22Rv1 (cell line): ENCODE results near the gene CNTNAP4.

Experiments used
- CTCF ChIP-seq: fragments of 450-650 bp; IDR thresholded peaks from 2 replicates; pipeline ENCODE4 v1.5.1; 2017; ENCODE audit warnings: mild to moderate bottlenecking
- ZFX ChIP-seq: fragments of 450-650 bp; IDR thresholded peaks from 2 replicates; pipeline ENCODE4 v1.6.1; 2017; ENCODE audit warnings: antibody characterized with exemption, borderline replicate concordance

GRCh38 chr16:76464955-76465620, 187.9 kb downstream of the CNTNAP4 start:
- TF ChIP-seq CTCF = no peak
- no peak for TF ChIP-seq ZFX
